Measurements from ENCODE around the gene CHSY1. TPM values are rescaled to one million over a fixed set of nuclear protein-coding genes. Genes with fewer than 3 reads are reported as not detected.

CHSY1 gene
- polyA plus RNA-seq, 2 donors = 3.3 to 5.2 TPM

GRCh38 chr15:101140697-101141065 is 111.2 kb downstream of the CHSY1 start:
- no peak overlapping the region for H3K4me3 ChIP-seq (ENCODE audit: low read depth in 1 of 2, low read length in 2 of 2)
- peaks cover 0 to 2% of the 10 kb centered on the region in 2 donors for H3K4me1 ChIP-seq (ENCODE audit: control insufficient read depth in 2 of 2, insufficient read depth in 2 of 2, low read length in 1 of 2)
- H3K36me3 ChIP-seq (ENCODE audit: control insufficient read depth in 2 of 2, insufficient read depth in 2 of 2, low read length in 1 of 2) = no peaks in the 10 kb centered on the region
- no peaks in the 10 kb centered on the region for H3K27me3 ChIP-seq (ENCODE audit: control insufficient read depth in 1 of 2, insufficient read depth in 2 of 2, low read length in 2 of 2)
- H3K9me3 ChIP-seq (ENCODE audit: control insufficient read depth in 2 of 2, insufficient read depth in 1 of 2, low read depth in 1 of 2, low read length in 1 of 2) = no peaks in the 10 kb centered on the region
- no peak overlapping the region for H3K27ac ChIP-seq (ENCODE audit: low read depth in 2 of 2, low read length in 1 of 2)
- 83 to 96% methylated on average over 2 of the region's 2 CpGs for WGBS, 2 donors

DNA sequence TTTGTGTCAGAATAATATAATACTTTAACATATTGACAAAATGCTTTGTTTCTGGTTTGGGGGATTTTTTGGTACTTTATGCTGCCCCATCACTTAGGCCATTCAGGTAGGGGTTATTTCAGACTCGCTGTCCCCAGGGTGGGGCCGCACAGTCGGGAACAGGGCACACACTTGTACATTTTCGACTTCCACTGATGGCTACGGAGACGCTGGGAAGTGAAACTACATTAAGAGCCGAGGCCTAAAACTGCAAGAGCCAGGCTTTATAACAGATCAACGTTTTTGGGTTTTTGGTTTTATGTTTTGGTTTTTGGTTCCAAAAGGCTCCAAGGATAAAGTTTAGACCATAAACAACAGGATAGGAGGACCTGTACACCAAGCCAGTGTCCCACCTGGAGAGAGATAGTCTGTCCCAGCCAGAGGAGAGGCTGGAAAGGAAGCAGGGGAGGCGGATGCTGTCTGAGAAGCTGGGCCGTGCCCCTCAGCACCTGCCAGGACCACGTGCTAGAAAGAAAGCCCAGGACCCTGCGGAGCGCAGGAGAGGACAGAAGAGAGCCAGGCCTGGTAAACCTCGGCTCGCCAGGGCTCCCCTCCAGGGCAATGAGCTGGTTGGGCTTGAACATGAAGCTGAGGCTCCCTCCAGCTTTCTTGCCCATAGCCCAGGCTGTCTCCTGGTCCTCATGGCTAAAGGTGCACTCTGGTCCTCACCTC is 111.7 kb downstream of the CHSY1 start:
- WGBS, 2 donors = 85 to 90% methylated on average over 11 to 15 of the region's 15 CpGs
- H3K27me3 ChIP-seq (ENCODE audit: control insufficient read depth in 1 of 2, insufficient read depth in 2 of 2, low read length in 2 of 2) = no peaks in the 10 kb centered on the region
- no peaks in the 10 kb centered on the region for H3K9me3 ChIP-seq (ENCODE audit: control insufficient read depth in 2 of 2, insufficient read depth in 1 of 2, low read depth in 1 of 2, low read length in 1 of 2)
- no peak overlapping the region for H3K4me3 ChIP-seq (ENCODE audit: low read depth in 1 of 2, low read length in 2 of 2)
- H3K36me3 ChIP-seq (ENCODE audit: control insufficient read depth in 2 of 2, insufficient read depth in 2 of 2, low read length in 1 of 2) = no peaks in the 10 kb centered on the region
- H3K4me1 ChIP-seq (ENCODE audit: control insufficient read depth in 2 of 2, insufficient read depth in 2 of 2, low read length in 1 of 2) = peaks cover 0 to 2% of the 10 kb centered on the region in 2 donors
- H3K27ac ChIP-seq (ENCODE audit: low read depth in 2 of 2, low read length in 1 of 2) = no peak overlapping the region

- Histone ChIP-seq H3K27me3 (ENCODE audit: control insufficient read depth in 1 of 2, insufficient read depth in 2 of 2, low read length in 2 of 2) (no peaks in the 10 kb centered on the region), H3K27ac (ENCODE audit: low read depth in 2 of 2, low read length in 1 of 2) (no peak overlapping the region), H3K9me3 (ENCODE audit: control insufficient read depth in 2 of 2, insufficient read depth in 1 of 2, low read depth in 1 of 2, low read length in 1 of 2) (no peaks in the 10 kb centered on the region), H3K4me1 (ENCODE audit: control insufficient read depth in 2 of 2, insufficient read depth in 2 of 2, low read length in 1 of 2) (peaks cover 0 to 2% of the 10 kb centered on the region in 2 donors), H3K36me3 (ENCODE audit: control insufficient read depth in 2 of 2, insufficient read depth in 2 of 2, low read length in 1 of 2) (no peaks in the 10 kb centered on the region), H3K4me3 (ENCODE audit: low read depth in 1 of 2, low read length in 2 of 2) (no peak overlapping the region)
- 86 to 87% methylated on average over 22 of the region's 22 CpGs for WGBS, 2 donors
These were observed 112.7 kb downstream of the CHSY1 start for GRCh38 chr15:101138913-101139880.

GRCh38 chr15:101138086-101138660 is 113.7 kb downstream of the CHSY1 start:
- 87 to 90% methylated on average over 14 of the region's 14 CpGs for WGBS, 2 donors

DNA sequence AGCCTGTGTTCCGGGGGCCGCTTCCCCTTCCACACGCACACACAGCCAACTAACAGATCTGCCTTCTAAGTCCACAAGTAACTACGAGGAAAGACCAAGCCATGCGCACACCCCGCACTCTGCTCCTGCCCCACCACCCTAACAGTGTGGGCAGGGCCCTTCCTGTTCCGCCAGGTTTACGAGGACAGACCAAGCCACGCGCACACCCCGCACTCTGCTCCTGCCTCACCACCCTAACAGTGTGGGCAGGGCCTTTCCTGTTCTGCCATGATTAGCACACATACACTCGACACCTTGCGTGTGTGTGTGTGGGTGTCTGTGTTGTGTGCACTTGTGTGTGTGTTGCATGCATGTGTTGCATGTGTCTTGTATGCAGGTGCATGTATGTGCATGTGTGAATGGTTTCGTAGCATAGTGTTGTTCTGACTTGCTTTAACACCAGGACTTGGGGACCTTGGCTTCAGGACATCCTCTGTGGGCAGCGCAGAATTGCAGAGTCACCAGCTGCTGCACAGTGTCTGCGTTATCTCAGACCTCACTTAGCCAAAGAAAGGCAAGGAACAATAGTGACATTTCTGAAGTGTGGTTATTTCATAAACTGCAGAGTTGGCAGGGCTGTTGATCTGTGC is 114.4 kb downstream of the CHSY1 start:
- no peak overlapping the region for H3K27ac ChIP-seq (ENCODE audit: low read depth in 2 of 2, low read length in 1 of 2)

More at GRCh38 chr15:101138086-101138660, 113.7 kb downstream of the CHSY1 start:
- H3K9me3 ChIP-seq (ENCODE audit: control insufficient read depth in 2 of 2, insufficient read depth in 1 of 2, low read depth in 1 of 2, low read length in 1 of 2) = no peaks in the 10 kb centered on the region
- H3K27ac ChIP-seq (ENCODE audit: low read depth in 2 of 2, low read length in 1 of 2) = no peak overlapping the region
- H3K4me3 ChIP-seq (ENCODE audit: low read depth in 1 of 2, low read length in 2 of 2) = no peak overlapping the region
- peaks cover 0 to 2% of the 10 kb centered on the region in 2 donors for H3K4me1 ChIP-seq (ENCODE audit: control insufficient read depth in 2 of 2, insufficient read depth in 2 of 2, low read length in 1 of 2)
- no peaks in the 10 kb centered on the region for H3K36me3 ChIP-seq (ENCODE audit: control insufficient read depth in 2 of 2, insufficient read depth in 2 of 2, low read length in 1 of 2)
- H3K27me3 ChIP-seq (ENCODE audit: control insufficient read depth in 1 of 2, insufficient read depth in 2 of 2, low read length in 2 of 2) = no peaks in the 10 kb centered on the region

DNA sequence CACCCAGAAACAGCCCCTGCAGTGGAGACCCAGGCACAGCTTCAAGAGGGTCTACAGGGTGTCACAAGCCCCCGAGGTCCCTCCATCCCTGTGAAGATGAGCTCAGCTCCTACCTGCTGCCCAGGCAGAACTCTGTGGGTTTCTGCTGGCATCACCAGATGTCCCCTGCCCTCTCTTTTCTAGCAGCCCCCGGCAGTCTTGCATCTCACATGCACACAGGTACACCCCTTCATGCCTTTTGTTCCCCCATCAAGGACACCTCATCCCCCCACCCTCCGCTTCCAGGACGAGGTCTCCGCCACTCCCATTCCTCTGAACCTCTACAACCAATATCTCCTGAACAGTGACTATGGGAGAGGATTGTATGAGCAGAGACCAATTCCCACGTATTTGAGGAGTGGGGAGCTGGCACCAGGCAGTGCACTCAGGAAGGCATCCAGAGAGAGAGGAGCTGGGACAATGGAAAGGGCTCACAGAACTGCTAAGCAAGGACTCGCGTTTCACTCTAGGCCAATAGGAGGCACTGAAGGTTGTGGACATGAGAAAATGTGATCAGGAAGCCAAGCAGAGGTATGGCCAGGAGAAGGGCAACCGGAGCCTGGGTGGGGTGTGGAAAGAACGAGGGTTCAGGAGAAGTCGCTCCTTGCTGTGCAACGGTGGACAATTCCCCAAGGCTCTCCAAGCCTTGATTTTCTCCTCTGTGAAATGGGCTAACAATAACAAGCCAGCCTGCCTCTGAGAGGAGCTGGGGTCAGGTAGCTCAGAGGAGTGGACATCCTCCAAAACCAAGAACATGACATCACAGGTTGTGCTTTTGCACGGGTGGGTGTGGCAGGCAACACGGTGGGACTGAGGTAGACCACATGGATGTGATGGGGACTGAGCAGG is 115.2 kb downstream of the CHSY1 start:
- no peak overlapping the region for H3K4me3 ChIP-seq (ENCODE audit: low read depth in 1 of 2, low read length in 2 of 2)
- 83 to 89% methylated on average over 14 of the region's 14 CpGs for WGBS, 2 donors
- H3K27ac ChIP-seq (ENCODE audit: low read depth in 2 of 2, low read length in 1 of 2) = no peak overlapping the region
- H3K9me3 ChIP-seq (ENCODE audit: control insufficient read depth in 2 of 2, insufficient read depth in 1 of 2, low read depth in 1 of 2, low read length in 1 of 2) = no peaks in the 10 kb centered on the region
- no peaks in the 10 kb centered on the region for H3K27me3 ChIP-seq (ENCODE audit: control insufficient read depth in 1 of 2, insufficient read depth in 2 of 2, low read length in 2 of 2)
- H3K4me1 ChIP-seq (ENCODE audit: control insufficient read depth in 2 of 2, insufficient read depth in 2 of 2, low read length in 1 of 2) = peaks cover 0 to 2% of the 10 kb centered on the region in 2 donors
- H3K36me3 ChIP-seq (ENCODE audit: control insufficient read depth in 2 of 2, insufficient read depth in 2 of 2, low read length in 1 of 2) = no peaks in the 10 kb centered on the region

More for the DNA sequence above, 114.4 kb downstream of the CHSY1 start:
- no peaks in the 10 kb centered on the region for H3K36me3 ChIP-seq (ENCODE audit: control insufficient read depth in 2 of 2, insufficient read depth in 2 of 2, low read length in 1 of 2)
- WGBS, 2 donors = 77 to 82% methylated on average over 16 of the region's 16 CpGs
- peaks cover 0 to 2% of the 10 kb centered on the region in 2 donors for H3K4me1 ChIP-seq (ENCODE audit: control insufficient read depth in 2 of 2, insufficient read depth in 2 of 2, low read length in 1 of 2)
- no peak overlapping the region for H3K4me3 ChIP-seq (ENCODE audit: low read depth in 1 of 2, low read length in 2 of 2)
- H3K27me3 ChIP-seq (ENCODE audit: control insufficient read depth in 1 of 2, insufficient read depth in 2 of 2, low read length in 2 of 2) = no peaks in the 10 kb centered on the region
- no peaks in the 10 kb centered on the region for H3K9me3 ChIP-seq (ENCODE audit: control insufficient read depth in 2 of 2, insufficient read depth in 1 of 2, low read depth in 1 of 2, low read length in 1 of 2)

- Histone ChIP-seq H3K27ac (ENCODE audit: low read depth in 2 of 2, low read length in 1 of 2) (no peak overlapping the region), H3K27me3 (ENCODE audit: control insufficient read depth in 1 of 2, insufficient read depth in 2 of 2, low read length in 2 of 2) (no peaks in the 10 kb centered on the region), H3K4me1 (ENCODE audit: control insufficient read depth in 2 of 2, insufficient read depth in 2 of 2, low read length in 1 of 2) (peaks cover 0 to 2% of the 10 kb centered on the region in 2 donors), H3K4me3 (ENCODE audit: low read depth in 1 of 2, low read length in 2 of 2) (no peak overlapping the region), H3K9me3 (ENCODE audit: control insufficient read depth in 2 of 2, insufficient read depth in 1 of 2, low read depth in 1 of 2, low read length in 1 of 2) (no peaks in the 10 kb centered on the region), H3K36me3 (ENCODE audit: control insufficient read depth in 2 of 2, insufficient read depth in 2 of 2, low read length in 1 of 2) (no peaks in the 10 kb centered on the region)
- WGBS, 2 donors = 76 to 79% methylated on average over 14 of the region's 14 CpGs
These were observed 116.2 kb downstream of the CHSY1 start for GRCh38 chr15:101135532-101136166.

- H3K9me3 ChIP-seq (ENCODE audit: control insufficient read depth in 2 of 2, insufficient read depth in 1 of 2, low read depth in 1 of 2, low read length in 1 of 2) = no peaks in the 10 kb centered on the region
- H3K27me3 ChIP-seq (ENCODE audit: control insufficient read depth in 1 of 2, insufficient read depth in 2 of 2, low read length in 2 of 2) = no peaks in the 10 kb centered on the region
- H3K4me1 ChIP-seq (ENCODE audit: control insufficient read depth in 2 of 2, insufficient read depth in 2 of 2, low read length in 1 of 2) = peaks cover 0 to 2% of the 10 kb centered on the region in 2 donors
- no peaks in the 10 kb centered on the region for H3K36me3 ChIP-seq (ENCODE audit: control insufficient read depth in 2 of 2, insufficient read depth in 2 of 2, low read length in 1 of 2)
- 98% methylated on average over 5 of the region's 5 CpGs for WGBS, 2 donors
- H3K4me3 ChIP-seq (ENCODE audit: low read depth in 1 of 2, low read length in 2 of 2) = no peak overlapping the region
- H3K27ac ChIP-seq (ENCODE audit: low read depth in 2 of 2, low read length in 1 of 2) = no peak overlapping the region
These were observed 117.1 kb downstream of the CHSY1 start for GRCh38 chr15:101134780-101135179.
